OCI-LY7 (cell line): ENCODE results near the gene MYH8. TPM values are rescaled to one million over a fixed set of nuclear protein-coding genes. Genes with fewer than 3 reads are reported as not detected.

Source experiments
- BruUV-seq: library from RNA; stranded (reverse); fragments of 400-500 nt; replicated peaks from 2 replicates; lab custom pipeline; 2021; lab: Mats Ljungman, UMichigan
- CTCF ChIA-PET: fragments of 300-600 bp; sonication (Branson Sonifier 250); formaldehyde crosslinking; loops from one replicate; lab custom pipeline; 2022; ENCODE audit warnings: antibody characterized with exemption; ENCODE audit not compliant: unreplicated experiment; lab: Charles Lee
- POLR2A ChIA-PET: fragments of 300-600 bp; sonication (Branson Sonifier 250); formaldehyde crosslinking; loops from one replicate; lab custom pipeline; 2022; ENCODE audit warnings: antibody characterized with exemption; lab: Charles Lee
- DNase-seq: peaks from one replicate; pipeline ENCODE4 v3.0.0-alpha.2; 2015; ENCODE audit warnings: low spot score
- H2AFZ ChIP-seq: fragments of 200-600 bp; sonication (generic), shearing (Covaris generic); 2 replicates; pipeline ENCODE4 v1.6.1; 2014; ENCODE audit warnings: mild to moderate bottlenecking, antibody characterized with exemption, low read length, moderate library complexity
- H3K27ac ChIP-seq: fragments of 200-600 bp; sonication (generic); 2 replicates; pipeline ENCODE4 v1.5.1; 2014; ENCODE audit warnings: mixed run types, low read depth, mild to moderate bottlenecking, moderate library complexity, low read length, inconsistent platforms; ENCODE audit not compliant: poor library complexity, severe bottlenecking
- H3K36me3 ChIP-seq: fragments of 200-600 bp; sonication (generic); 2 replicates; pipeline ENCODE4 v1.6.1; 2014; ENCODE audit warnings: mild to moderate bottlenecking, antibody characterized with exemption, low read length, moderate library complexity, mixed read lengths; ENCODE audit not compliant: insufficient read depth
- H3K4me1 ChIP-seq: fragments of 200-600 bp; sonication (generic); 2 replicates; pipeline ENCODE4 v1.5.1; 2014; ENCODE audit warnings: mild to moderate bottlenecking, low read length; ENCODE audit not compliant: insufficient read depth, poor library complexity, severe bottlenecking
- H3K4me2 ChIP-seq: fragments of 200-600 bp; sonication (generic); 2 replicates; pipeline ENCODE4 v1.6.1; 2014; ENCODE audit warnings: mild to moderate bottlenecking, low read length
- H3K4me3 ChIP-seq: fragments of 200-600 bp; sonication (generic); 2 replicates; pipeline ENCODE4 v1.5.1; 2014; ENCODE audit warnings: mild to moderate bottlenecking, low read depth, low read length; ENCODE audit not compliant: poor library complexity, severe bottlenecking
- H3K79me2 ChIP-seq: fragments of 200-600 bp; sonication (generic); 2 replicates; pipeline ENCODE4 v1.6.1; 2016; ENCODE audit warnings: low read depth, mild to moderate bottlenecking, low read length, moderate library complexity, mixed read lengths; ENCODE audit not compliant: insufficient read depth
- H3K9me2 ChIP-seq: fragments of 200-600 bp; sonication (generic); 2 replicates; pipeline ENCODE4 v1.6.1; 2016; ENCODE audit warnings: mild to moderate bottlenecking, low read length, mixed read lengths; ENCODE audit not compliant: insufficient read depth
- H3K9me3 ChIP-seq: fragments of 200-600 bp; sonication (generic); 2 replicates; pipeline ENCODE4 v1.6.1; 2014; ENCODE audit warnings: mild to moderate bottlenecking, mixed run types, low read length, mixed read lengths
- H4K20me1 ChIP-seq: fragments of 200-600 bp; sonication (generic); 2 replicates; pipeline ENCODE4 v1.6.1; 2014; ENCODE audit warnings: mild to moderate bottlenecking, antibody characterized with exemption, low read length, moderate library complexity, mixed read lengths; ENCODE audit not compliant: insufficient read depth
- EZH2phosphoT487 ChIP-seq: fragments of 200-600 bp; sonication (generic); IDR thresholded peaks from 2 replicates; pipeline ENCODE4 v1.6.1; 2018; ENCODE audit warnings: low read depth, borderline replicate concordance, mild to moderate bottlenecking, mixed run types, antibody characterized with exemption, low read length, moderate library complexity, mixed read lengths
- intact Hi-C: fragments of 100-400 bp; cut with micrococcal nuclease; formaldehyde crosslinking; loops from one replicate; pipeline ENCODE4 v1.10.0; 2022; ENCODE audit not compliant: unreplicated experiment
- total RNA-seq, 2 experiments: library from RNA; depleted of rRNA in 1 of 2; stranded (reverse); fragments of >200 nt in 1 of 2; shearing (Covaris generic) in 1 of 2; gene quantifications; 2 replicates each; pipeline ENCODE4 v1.2.3, GENCODE V29; 2014 to 2022
- TF ChIP-seq, protein P1 (sequence below): fragments of 200-600 bp; sonication (generic); conservative IDR thresholded peaks from 2 replicates; pipeline ENCODE4 v1.5.1; 2014; ENCODE audit warnings: mild to moderate bottlenecking, antibody characterized with exemption, low read length, moderate library complexity, mixed read lengths

The MYH8 gene
- total RNA-seq, 2 experiments from 2014 or later, result not detected

DNA sequence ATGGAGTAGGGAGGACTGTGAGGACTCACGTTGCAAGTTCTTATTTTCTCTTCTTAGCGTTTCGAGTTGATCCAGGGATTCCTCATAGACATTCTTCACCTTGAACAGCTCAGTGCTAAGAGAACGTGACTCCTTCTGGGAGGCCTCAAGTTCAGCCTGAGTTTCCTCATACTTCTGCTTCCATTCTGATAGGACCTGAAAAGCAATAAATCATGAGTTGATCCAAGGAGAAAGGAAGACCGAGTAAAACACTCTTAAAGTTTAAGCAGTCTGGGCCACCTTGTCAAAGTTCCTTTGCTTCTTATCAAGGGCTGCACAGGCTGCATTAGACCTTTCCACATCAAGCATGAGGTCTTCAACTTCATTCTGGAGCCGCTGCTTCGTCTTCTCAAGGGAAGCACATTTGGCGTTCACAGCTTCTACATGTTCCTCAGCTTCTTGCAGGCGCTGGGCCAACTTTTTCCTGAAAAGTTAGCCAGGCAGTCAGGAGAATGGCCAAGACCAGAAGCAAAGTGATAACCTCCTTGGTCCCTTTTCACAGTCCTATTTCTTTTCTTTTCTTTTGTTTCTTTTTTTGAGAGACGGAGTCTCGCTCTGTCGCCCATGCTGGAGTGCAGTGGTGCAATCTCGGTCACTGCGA is 25.1 kb downstream of the MYH8 start:
- DNase-seq, result no peak
- Histone ChIP-seq H3K79me2 (no peaks in the 10 kb centered on the region), H3K9me3 (no peaks in the 10 kb centered on the region), H3K4me3 (no peak overlapping the region), H3K4me2 (no peak overlapping the region), H3K9me2 (no peaks in the 10 kb centered on the region), H2AFZ (no peak overlapping the region), H4K20me1 (no peaks in the 10 kb centered on the region), H3K27ac (no peak overlapping the region), H3K4me1 (no peaks in the 10 kb centered on the region), H3K36me3 (no peaks in the 10 kb centered on the region)
- POLR2A ChIA-PET, result no interaction called here
- no TSS peak for BruUV-seq
- TF ChIP-seq, protein P1, sequence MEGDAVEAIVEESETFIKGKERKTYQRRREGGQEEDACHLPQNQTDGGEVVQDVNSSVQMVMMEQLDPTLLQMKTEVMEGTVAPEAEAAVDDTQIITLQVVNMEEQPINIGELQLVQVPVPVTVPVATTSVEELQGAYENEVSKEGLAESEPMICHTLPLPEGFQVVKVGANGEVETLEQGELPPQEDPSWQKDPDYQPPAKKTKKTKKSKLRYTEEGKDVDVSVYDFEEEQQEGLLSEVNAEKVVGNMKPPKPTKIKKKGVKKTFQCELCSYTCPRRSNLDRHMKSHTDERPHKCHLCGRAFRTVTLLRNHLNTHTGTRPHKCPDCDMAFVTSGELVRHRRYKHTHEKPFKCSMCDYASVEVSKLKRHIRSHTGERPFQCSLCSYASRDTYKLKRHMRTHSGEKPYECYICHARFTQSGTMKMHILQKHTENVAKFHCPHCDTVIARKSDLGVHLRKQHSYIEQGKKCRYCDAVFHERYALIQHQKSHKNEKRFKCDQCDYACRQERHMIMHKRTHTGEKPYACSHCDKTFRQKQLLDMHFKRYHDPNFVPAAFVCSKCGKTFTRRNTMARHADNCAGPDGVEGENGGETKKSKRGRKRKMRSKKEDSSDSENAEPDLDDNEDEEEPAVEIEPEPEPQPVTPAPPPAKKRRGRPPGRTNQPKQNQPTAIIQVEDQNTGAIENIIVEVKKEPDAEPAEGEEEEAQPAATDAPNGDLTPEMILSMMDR, result no peak
- no peak for TF ChIP-seq EZH2phosphoT487
- CTCF ChIA-PET, result no interaction called here
- intact Hi-C loops, result no loop called here

DNA sequence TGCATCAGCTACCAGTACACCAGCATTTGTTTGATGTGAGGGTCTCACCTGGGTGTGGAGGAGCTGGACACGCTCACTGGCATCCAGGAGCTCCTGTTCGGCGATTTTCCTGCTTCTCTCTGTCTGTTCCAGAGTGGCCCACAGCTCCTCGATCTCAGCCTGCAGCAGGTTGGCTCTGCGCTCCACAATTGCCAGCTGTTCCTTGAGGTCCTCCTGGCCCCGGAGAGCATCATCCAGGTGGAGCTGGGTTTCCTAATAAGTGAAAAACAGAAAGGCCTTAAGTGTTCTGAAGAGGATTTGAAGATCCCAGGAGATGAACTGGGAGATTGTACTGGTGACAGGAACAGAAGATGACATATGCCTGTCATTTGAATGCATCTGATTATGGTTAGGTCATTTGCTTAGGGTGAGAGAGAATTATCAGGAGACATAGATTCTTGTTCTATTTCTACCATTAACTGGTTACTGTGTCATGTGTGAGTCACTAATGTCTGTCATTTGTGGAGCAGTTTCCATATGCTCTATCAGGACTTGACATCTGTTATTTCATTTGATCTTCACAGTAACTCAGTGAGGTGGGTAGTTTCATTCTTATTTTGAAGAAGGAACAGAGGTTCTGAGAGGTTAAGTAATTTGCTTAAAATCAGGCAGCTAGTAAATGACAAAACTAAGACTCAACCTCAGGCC is 27.4 kb downstream of the MYH8 start:
- Histone ChIP-seq H3K9me3 (no peaks in the 10 kb centered on the region), H3K79me2 (no peaks in the 10 kb centered on the region), H3K9me2 (no peaks in the 10 kb centered on the region), H3K4me2 (no peak overlapping the region), H4K20me1 (no peaks in the 10 kb centered on the region), H3K4me3 (no peak overlapping the region), H3K4me1 (no peaks in the 10 kb centered on the region), H2AFZ (no peak overlapping the region), H3K27ac (no peak overlapping the region), H3K36me3 (no peaks in the 10 kb centered on the region)
- BruUV-seq, result no TSS peak
- ChIA-PET CTCF (no interaction called here), POLR2A (no interaction called here)
- intact Hi-C loops, result no loop called here
- no peak for DNase-seq
- TF ChIP-seq, protein P1, result no peak
- no peak for TF ChIP-seq EZH2phosphoT487

DNA sequence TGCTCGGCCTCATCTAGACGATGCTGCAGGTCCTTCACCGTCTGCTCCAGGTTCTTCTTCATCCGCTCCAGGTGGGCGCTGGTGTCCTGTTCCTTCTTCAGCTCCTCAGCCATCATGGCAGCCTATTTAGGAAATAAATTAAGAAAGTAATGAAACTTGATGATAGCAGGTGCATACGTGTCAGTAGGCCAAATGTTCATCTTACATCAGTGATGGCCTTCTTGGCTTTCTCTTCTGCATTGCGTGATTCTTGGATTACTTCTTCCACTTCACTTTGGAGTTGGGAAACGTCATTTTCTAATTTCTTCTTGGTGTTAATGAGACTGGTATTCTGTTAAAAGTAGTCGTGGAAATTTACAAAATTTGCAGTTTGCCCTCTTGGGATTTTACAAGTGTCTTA is 28.9 kb downstream of the MYH8 start:
- intact Hi-C loops, result no loop called here

More for the DNA sequence above, 28.9 kb downstream of the MYH8 start:
- no peak overlapping the region for H3K4me3 ChIP-seq
- no peaks in the 10 kb centered on the region for H3K4me1 ChIP-seq
- no peak overlapping the region for H2AFZ ChIP-seq
- no peaks in the 10 kb centered on the region for H3K9me3 ChIP-seq
- ChIA-PET CTCF (no interaction called here), POLR2A (no interaction called here)
- BruUV-seq, result no TSS peak
- no peaks in the 10 kb centered on the region for H3K36me3 ChIP-seq
- no peaks in the 10 kb centered on the region for H3K79me2 ChIP-seq
- no peak for DNase-seq
- H3K4me2 ChIP-seq, result no peak overlapping the region
- no peaks in the 10 kb centered on the region for H3K9me2 ChIP-seq
- no peak overlapping the region for H3K27ac ChIP-seq
- no peak for TF ChIP-seq EZH2phosphoT487
- TF ChIP-seq, protein P1, result no peak
- H4K20me1 ChIP-seq, result no peaks in the 10 kb centered on the region
